Middle frontal gyrus (tissue), 1 donor: ENCODE data around the gene CDC5L.
A peak's percentile ranks its signal among the peaks of the same experiment; 100 is the strongest.
"Not testable (repeated sequence)": the region's sequence is repeated elsewhere in the genome, so short reads cannot be mapped to it uniquely, and the experiment has no call there.

ENCODE experiments used
- DNase-seq: peaks from one replicate; pipeline ENCODE4 v3.0.0-alpha.2; 2015; ENCODE audit warnings: low spot score; ENCODE audit errors: extremely low spot score

Gene CDC5L

GRCh38 chr6:44415449-44415848, 27.9 kb downstream of the CDC5L start:
- no peak for DNase-seq

- DNase-seq, result no peak
These were observed 28.5 kb downstream of the CDC5L start for GRCh38 chr6:44415873-44416502.

GRCh38 chr6:44422531-44422930, 35.0 kb downstream of the CDC5L start:
- no peak for DNase-seq

- DNase-seq, result no peak
These were observed 35.8 kb downstream of the CDC5L start for GRCh38 chr6:44423306-44423705.

- no peak for DNase-seq
These were observed 38.4 kb downstream of the CDC5L start for GRCh38 chr6:44425951-44426350.

GRCh38 chr6:44428682-44429081, 41.2 kb downstream of the CDC5L start:
- DNase-seq, result no peak

- DNase-seq, result no peak
These were observed 42.8 kb downstream of the CDC5L start for GRCh38 chr6:44430326-44430725.

- DNase-seq, result peak; percentile 38
These were observed 43.7 kb downstream of the CDC5L start for GRCh38 chr6:44431118-44431725.

GRCh38 chr6:44432227-44432626, 44.7 kb downstream of the CDC5L start:
- DNase-seq, result no peak

- DNase-seq, result no peak
These were observed 45.2 kb downstream of the CDC5L start for GRCh38 chr6:44432726-44433125.

GRCh38 chr6:44435500-44435899, 48.0 kb downstream of the CDC5L start:
- no peak for DNase-seq

- DNase-seq, result no peak
These were observed 51.3 kb downstream of the CDC5L start for GRCh38 chr6:44438827-44439226.

- no peak for DNase-seq
These were observed 52.0 kb downstream of the CDC5L start for GRCh38 chr6:44439270-44440045.

GRCh38 chr6:44441091-44441855, 53.8 kb downstream of the CDC5L start:
- no peak for DNase-seq

GRCh38 chr6:44442236-44442635, 54.7 kb downstream of the CDC5L start:
- no peak for DNase-seq

GRCh38 chr6:44442833-44443444, 55.4 kb downstream of the CDC5L start:
- no peak for DNase-seq

GRCh38 chr6:44444853-44445252, 57.3 kb downstream of the CDC5L start:
- no peak for DNase-seq

GRCh38 chr6:44446626-44447300, 59.3 kb downstream of the CDC5L start:
- no peak for DNase-seq

GRCh38 chr6:44449181-44449580, 61.7 kb downstream of the CDC5L start:
- DNase-seq, result not testable (repeated sequence)

- no peak for DNase-seq
These were observed 64.5 kb downstream of the CDC5L start for GRCh38 chr6:44451803-44452695.
